HEK293T (cell line): Measurements from ENCODE around the gene TIGIT.

Experiments
- CTCF ChIA-PET: fragments of 350-600 bp; formaldehyde crosslinking; extraction: SDS; loops from one replicate; lab custom pipeline; 2021; ENCODE audit warnings: antibody characterized with exemption, inconsistent platforms; lab: Yijun Ruan, JAX
- POLR2A ChIA-PET: fragments of 350-600 bp; formaldehyde crosslinking; extraction: SDS; loops from one replicate; lab custom pipeline; 2020; ENCODE audit warnings: antibody characterized with exemption, inconsistent platforms; lab: Yijun Ruan, JAX
- DNase-seq: peaks from one replicate; pipeline ENCODE4 v3.0.0; 2012; ENCODE audit warnings: mixed read lengths; ENCODE audit errors: extremely low spot score
- ARNT ChIP-seq: fragments of 450-650 bp; IDR thresholded peaks from 2 replicates; pipeline ENCODE4 v1.6.1; 2017; ENCODE audit warnings: mild to moderate bottlenecking
- BHLHE40 ChIP-seq: fragments of 450-650 bp; IDR thresholded peaks from 2 replicates; pipeline ENCODE4 v1.6.1; 2016; ENCODE audit warnings: mild to moderate bottlenecking, moderate library complexity, borderline replicate concordance
- CTBP1 ChIP-seq: fragments of 450-650 bp; IDR thresholded peaks from 2 replicates; pipeline ENCODE4 v1.6.1; 2016; ENCODE audit warnings: borderline replicate concordance
- ELF4 ChIP-seq: fragments of 450-650 bp; IDR thresholded peaks from 2 replicates; pipeline ENCODE4 v1.6.1; 2017; ENCODE audit warnings: antibody characterized with exemption
- FOXA1 ChIP-seq: fragments of 450-650 bp; IDR thresholded peaks from 2 replicates; pipeline ENCODE4 v1.6.1; 2016; ENCODE audit warnings: mild to moderate bottlenecking
- FOXK2 ChIP-seq: fragments of 450-650 bp; IDR thresholded peaks from 2 replicates; pipeline ENCODE4 v1.6.1; 2016; ENCODE audit warnings: mild to moderate bottlenecking
- FOXM1 ChIP-seq: fragments of 450-650 bp; IDR thresholded peaks from 2 replicates; pipeline ENCODE4 v1.6.1; 2017; ENCODE audit warnings: mild to moderate bottlenecking, borderline replicate concordance
- HDGF ChIP-seq: fragments of 450-650 bp; IDR thresholded peaks from 2 replicates; pipeline ENCODE4 v1.6.1; 2017; ENCODE audit warnings: antibody characterized with exemption, borderline replicate concordance
- L3MBTL2 ChIP-seq: fragments of 450-650 bp; conservative IDR thresholded peaks from 2 replicates; pipeline ENCODE4 v1.6.1; 2016; ENCODE audit warnings: mild to moderate bottlenecking
- LEF1 ChIP-seq: fragments of 450-650 bp; IDR thresholded peaks from 2 replicates; pipeline ENCODE4 v1.6.1; 2017; ENCODE audit warnings: mild to moderate bottlenecking, borderline replicate concordance
- NFRKB ChIP-seq: fragments of 450-650 bp; IDR thresholded peaks from 2 replicates; pipeline ENCODE4 v1.6.1; 2016; ENCODE audit warnings: mild to moderate bottlenecking, moderate library complexity
- PKNOX1 ChIP-seq: fragments of 450-650 bp; IDR thresholded peaks from 2 replicates; pipeline ENCODE4 v1.6.1; 2016
- SP1 ChIP-seq: fragments of 450-650 bp; IDR thresholded peaks from 2 replicates; pipeline ENCODE4 v1.6.1; 2017
- SUZ12 ChIP-seq: fragments of 450-650 bp; IDR thresholded peaks from 2 replicates; pipeline ENCODE4 v1.6.1; 2016; ENCODE audit warnings: mild to moderate bottlenecking
- TARDBP ChIP-seq: fragments of 450-650 bp; IDR thresholded peaks from 2 replicates; pipeline ENCODE4 v1.6.1; 2016
- ZNF384 ChIP-seq: fragments of 450-650 bp; IDR thresholded peaks from 2 replicates; pipeline ENCODE4 v1.6.1; 2016

TIGIT gene

GRCh38 chr3:114336857-114337256, 43.0 kb downstream of the TIGIT start:
- POLR2A ChIA-PET = no interaction called here
- TF ChIP-seq NFRKB = no peak
- TF ChIP-seq ELF4 = no peak
- TF ChIP-seq FOXM1 = no peak
- no peak for TF ChIP-seq TARDBP
- TF ChIP-seq ZNF384 = no peak
- TF ChIP-seq CTBP1 = no peak
- TF ChIP-seq L3MBTL2 = no peak
- no peak for TF ChIP-seq SUZ12
- TF ChIP-seq BHLHE40 = no peak
- no peak for TF ChIP-seq ARNT
- TF ChIP-seq FOXK2 = no peak
- no peak for TF ChIP-seq SP1
- TF ChIP-seq PKNOX1 = no peak
- no peak for TF ChIP-seq FOXA1
- TF ChIP-seq HDGF = no peak
- TF ChIP-seq LEF1 = no peak
- CTCF ChIA-PET = no interaction called here
- no peak for DNase-seq

GRCh38 chr3:114338651-114339357, 45.0 kb downstream of the TIGIT start:
- ChIA-PET POLR2A (no interaction called here), CTCF (no interaction called here)
- TF ChIP-seq ZNF384 (no peak), CTBP1 (no peak), HDGF (no peak), ARNT (no peak), FOXM1 (no peak)
- no peak for DNase-seq

GRCh38 chr3:114344492-114344891, 50.7 kb downstream of the TIGIT start:
- ChIA-PET POLR2A (no interaction called here), CTCF (no interaction called here)
- no peak for TF ChIP-seq NFRKB
- TF ChIP-seq ARNT = no peak
- TF ChIP-seq HDGF = no peak
- TF ChIP-seq CTBP1 = no peak
- TF ChIP-seq ELF4 = no peak
- TF ChIP-seq FOXA1 = no peak
- no peak for TF ChIP-seq BHLHE40
- no peak for TF ChIP-seq SUZ12
- TF ChIP-seq ZNF384 = no peak
- TF ChIP-seq L3MBTL2 = no peak
- no peak for TF ChIP-seq TARDBP
- no peak for TF ChIP-seq FOXM1
- no peak for TF ChIP-seq FOXK2
- DNase-seq = no peak

GRCh38 chr3:114350271-114350670, 56.4 kb downstream of the TIGIT start:
- no peak for DNase-seq
- POLR2A ChIA-PET = no interaction called here
- CTCF ChIA-PET = no interaction called here
- TF ChIP-seq PKNOX1 = no peak
- no peak for TF ChIP-seq CTBP1
- no peak for TF ChIP-seq FOXM1

GRCh38 chr3:114350690-114351089, 56.9 kb downstream of the TIGIT start:
- no peak for DNase-seq
- no peak for TF ChIP-seq SUZ12
- TF ChIP-seq LEF1 = no peak
- TF ChIP-seq NFRKB = no peak
- TF ChIP-seq ZNF384 = no peak
- no peak for TF ChIP-seq FOXM1
- TF ChIP-seq PKNOX1 = no peak
- ChIA-PET CTCF (no interaction called here), POLR2A (no interaction called here)

GRCh38 chr3:114351123-114351821, 57.4 kb downstream of the TIGIT start:
- ChIA-PET POLR2A (no interaction called here), CTCF (no interaction called here)
- DNase-seq = no peak
- no peak for TF ChIP-seq CTBP1
- no peak for TF ChIP-seq FOXK2
- TF ChIP-seq ELF4 = no peak
- no peak for TF ChIP-seq ARNT
- TF ChIP-seq BHLHE40 = no peak
- TF ChIP-seq ZNF384 = no peak
- TF ChIP-seq FOXA1 = no peak
- TF ChIP-seq L3MBTL2 = no peak
- no peak for TF ChIP-seq FOXM1
- TF ChIP-seq PKNOX1 = no peak
- TF ChIP-seq HDGF = no peak
- no peak for TF ChIP-seq TARDBP
- TF ChIP-seq SP1 = no peak
- no peak for TF ChIP-seq LEF1
- no peak for TF ChIP-seq NFRKB
- TF ChIP-seq SUZ12 = no peak
